Measurements from ENCODE around the gene LRP2.
"Not testable (repeated sequence)": the region's sequence is repeated elsewhere in the genome, so short reads cannot be mapped to it uniquely, and the experiment has no call there.

Gene LRP2

DNA sequence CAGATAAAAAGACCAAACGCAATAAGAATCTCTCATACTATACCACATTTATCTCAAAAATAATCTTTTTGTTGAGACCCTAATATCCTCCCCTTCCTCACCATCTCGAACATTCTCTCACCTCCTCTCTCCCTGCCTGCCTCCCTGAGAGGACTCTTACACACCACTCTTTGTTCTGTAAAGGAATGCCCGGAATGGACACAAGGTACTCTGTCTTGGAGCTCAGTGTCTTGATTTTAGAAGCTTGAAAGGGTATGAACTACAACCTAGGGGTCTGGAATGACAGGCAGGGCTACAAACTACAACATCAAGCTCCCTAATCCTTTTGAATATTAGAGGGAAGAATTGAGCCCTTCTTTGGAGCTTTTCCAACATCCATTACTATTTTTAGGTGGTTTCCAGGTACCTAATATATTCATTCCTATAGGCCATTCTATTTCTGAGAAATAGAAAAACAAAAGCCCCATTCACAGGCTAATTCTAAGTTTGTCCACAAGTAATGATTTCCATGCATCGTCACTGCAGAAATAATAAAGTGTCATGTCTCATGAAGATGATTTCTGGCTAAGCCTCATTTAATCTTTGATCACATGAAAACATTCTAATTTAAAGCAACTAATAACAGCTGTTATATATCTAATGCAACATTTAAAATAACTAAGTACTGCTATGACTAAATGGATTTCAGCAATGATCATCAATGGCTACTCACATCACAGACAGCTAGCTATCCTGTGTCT, 60.6 kb downstream of the LRP2 start:
- no peak for DNase-seq (ENCODE audit: low read depth in 3 of 3)

- DNase-seq (ENCODE audit: low read depth in 3 of 3): no peak
These were observed 61.5 kb downstream of the LRP2 start for GRCh38 chr2:169300636-169301530.

DNA sequence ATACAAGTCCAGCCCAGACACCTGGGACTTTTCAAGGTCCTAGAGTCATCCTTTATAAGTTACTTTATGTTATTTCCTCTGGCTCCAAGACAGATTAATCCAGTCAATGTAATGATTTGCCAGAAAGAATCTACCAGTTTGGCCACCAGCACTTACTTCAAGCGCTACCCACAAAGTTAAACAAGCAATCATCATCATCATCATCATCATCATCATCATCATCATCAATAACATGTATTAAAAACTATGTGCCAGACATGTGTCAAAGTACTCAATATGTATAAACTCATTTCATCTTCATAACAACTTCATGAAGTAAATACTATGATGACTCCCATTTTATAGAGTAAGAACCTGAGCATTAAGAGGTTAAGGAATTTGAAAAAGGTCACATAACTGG, 64.3 kb downstream of the LRP2 start:
- no peak for DNase-seq (ENCODE audit: low read depth in 3 of 3)

DNA sequence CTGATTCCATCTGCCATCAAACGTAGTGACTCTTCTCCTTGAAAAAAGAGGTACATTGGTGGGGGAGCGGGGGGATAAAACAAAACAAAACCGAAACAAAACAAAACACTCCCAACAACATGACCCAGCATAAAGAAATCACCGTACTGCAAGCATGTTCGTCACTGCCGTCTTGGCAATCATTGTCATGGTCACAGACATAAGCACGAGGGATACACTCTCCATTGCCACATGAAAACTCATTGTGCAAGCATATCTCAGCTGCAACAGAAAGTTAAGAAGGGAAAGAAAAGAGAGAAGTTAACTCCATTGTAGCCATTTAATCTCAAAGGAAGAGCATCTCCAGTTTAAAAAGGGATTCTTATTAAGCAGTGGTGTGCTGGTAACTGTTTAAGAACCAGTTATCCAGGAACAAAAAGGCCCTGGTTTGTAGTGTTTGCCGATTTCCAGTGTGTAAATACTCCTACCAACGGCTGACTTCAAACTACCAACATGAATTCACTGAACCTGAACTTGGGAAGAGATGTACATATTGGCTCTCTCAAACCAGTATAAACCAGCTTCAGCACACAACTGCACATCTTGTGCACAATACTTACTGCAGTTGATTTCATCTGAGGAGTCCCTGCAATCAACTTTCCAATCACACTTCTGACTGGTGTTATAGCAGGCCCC, 68.2 kb downstream of the LRP2 start:
- DNase-seq (ENCODE audit: low read depth in 3 of 3): no peak

GRCh38 chr2:169291517-169291916, 70.8 kb downstream of the LRP2 start:
- no peak for DNase-seq (ENCODE audit: low read depth in 3 of 3)

DNA sequence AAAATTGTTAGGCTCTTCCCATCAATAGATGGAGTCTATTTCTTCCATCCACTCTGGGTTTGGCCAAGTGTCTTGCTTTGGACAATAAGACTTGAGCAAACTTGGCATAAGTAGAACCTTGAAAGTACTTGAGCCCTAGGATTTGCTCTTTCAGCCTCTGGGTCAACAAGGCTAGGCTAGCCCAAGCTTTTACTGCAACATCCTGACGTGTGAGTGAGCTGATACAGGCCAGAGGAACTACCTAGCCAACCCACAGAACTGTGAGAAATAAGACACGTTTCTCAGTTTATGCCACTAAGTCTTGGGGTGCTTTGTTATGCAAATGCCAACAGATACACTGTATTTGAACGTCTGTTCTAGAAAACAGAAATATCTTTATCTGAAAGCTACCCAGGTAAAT, 71.9 kb downstream of the LRP2 start:
- DNase-seq (ENCODE audit: low read depth in 3 of 3): no peak

DNA sequence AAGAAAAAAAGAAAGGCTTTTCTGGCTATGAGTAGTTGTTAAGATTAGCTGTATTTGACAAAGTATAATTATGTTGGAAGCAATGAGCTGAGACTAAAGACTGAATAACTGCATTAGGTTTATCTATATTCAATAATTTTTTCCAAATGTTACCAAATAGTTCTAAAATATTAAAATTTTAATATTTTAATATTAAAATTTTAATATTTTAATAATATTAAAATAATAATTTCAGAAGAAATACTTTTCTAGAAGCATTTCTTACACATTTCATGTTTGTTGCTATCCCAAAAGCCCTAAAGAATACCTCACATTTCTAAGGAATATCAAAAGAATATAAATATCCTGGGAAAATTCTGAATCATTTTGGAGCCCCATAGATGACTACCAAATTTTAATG, 74.7 kb downstream of the LRP2 start:
- no peak for DNase-seq (ENCODE audit: low read depth in 3 of 3)

GRCh38 chr2:169286624-169287231, 75.6 kb downstream of the LRP2 start:
- no peak for DNase-seq (ENCODE audit: low read depth in 3 of 3)

DNA sequence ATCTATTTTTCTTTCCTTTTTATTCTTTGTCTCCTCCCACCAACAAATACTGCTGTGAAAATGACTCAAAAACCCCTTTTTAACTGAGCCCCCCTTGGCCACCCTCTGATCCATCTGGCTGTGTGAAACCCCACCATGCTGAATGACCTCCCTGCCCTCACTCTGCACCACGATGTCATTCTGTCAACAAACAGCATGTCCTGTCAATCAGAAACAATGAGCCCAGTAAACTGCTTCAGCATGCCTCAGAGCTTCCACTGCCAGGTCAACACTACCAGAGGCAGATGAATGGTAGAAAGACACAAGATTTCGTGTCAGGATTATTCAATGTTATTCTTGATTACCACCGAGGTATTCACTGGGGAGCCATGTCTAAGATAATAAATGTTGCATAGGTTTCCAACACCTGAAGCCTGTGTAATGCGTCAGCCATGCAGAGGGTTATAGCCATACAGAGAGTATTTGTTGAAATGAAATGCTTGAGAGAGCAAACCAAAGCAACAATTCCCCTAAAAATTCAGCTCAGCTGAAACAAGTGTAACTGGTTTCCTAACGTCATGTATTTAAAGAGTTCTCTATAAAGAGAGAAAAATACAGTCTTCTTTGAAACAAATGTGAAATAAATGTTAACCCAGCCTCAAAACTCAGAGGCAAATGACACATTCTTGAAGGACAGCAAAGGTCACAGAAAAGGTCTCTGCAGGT, 76.7 kb downstream of the LRP2 start:
- no peak for DNase-seq (ENCODE audit: low read depth in 3 of 3)

DNA sequence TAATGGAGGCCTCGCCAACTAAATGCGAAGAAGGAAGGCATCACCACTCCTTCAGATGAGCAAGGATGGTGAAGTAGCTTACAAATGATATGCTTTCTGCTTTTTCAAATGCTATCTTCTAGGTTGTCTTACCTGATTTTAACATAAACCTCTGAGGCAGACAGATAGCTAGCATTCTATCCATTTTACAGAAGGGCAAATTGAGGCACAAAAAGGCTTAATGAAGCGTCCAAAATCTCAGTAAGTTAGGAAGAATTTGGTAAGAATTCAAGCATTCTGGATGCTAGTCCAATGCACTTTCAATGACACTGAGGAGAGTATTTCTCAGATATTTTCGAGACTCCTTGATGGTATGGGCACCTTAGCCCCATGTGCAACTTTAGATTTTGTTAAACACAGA, 81.8 kb downstream of the LRP2 start:
- DNase-seq (ENCODE audit: low read depth in 3 of 3): no peak

- DNase-seq (ENCODE audit: low read depth in 3 of 3): no peak
These were observed 86.5 kb downstream of the LRP2 start for GRCh38 chr2:169275696-169276444.

DNA sequence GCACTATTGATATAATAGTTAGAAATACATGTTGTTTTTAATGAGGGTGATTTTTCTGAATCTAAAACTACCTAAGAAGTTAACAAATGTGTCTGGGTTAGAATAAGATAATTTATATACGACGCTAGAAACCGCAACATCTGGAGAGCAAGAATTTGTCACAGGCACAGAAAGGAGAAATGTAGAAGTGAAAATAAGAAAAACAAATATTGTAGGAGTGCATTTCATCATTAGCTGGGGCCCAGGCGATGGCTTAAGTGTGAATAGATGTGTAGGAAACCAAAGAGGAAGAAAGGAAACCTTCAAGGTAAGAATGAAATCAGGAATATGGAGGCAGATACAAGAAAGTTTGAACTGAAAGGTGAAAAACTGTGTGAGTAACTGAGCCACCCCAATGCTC, 90.3 kb downstream of the LRP2 start:
- no peak for DNase-seq (ENCODE audit: low read depth in 3 of 3)

DNA sequence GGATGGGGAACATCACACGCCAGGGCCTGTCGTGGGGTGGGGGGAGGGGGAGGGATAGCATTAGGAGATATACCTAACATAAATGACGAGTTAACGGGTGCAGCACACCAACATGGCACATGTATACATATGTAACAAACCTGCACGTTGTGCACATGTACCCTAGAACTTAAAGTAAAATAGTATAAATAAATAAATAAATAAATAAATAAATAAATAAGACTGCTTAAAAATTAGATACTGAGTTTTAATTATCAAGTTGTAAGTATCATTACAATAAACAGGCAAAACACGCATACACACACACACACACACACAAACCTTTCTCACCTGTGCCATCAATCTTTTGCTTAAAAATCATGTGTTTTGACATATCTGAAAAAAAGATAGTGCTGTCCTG, 91.8 kb downstream of the LRP2 start:
- not testable (repeated sequence) for DNase-seq (ENCODE audit: low read depth in 3 of 3)

GRCh38 chr2:169265591-169265990, 96.7 kb downstream of the LRP2 start:
- DNase-seq (ENCODE audit: low read depth in 3 of 3): no peak

GRCh38 chr2:169260846-169261642, 101.3 kb downstream of the LRP2 start:
- DNase-seq (ENCODE audit: low read depth in 3 of 3): no peak

DNA sequence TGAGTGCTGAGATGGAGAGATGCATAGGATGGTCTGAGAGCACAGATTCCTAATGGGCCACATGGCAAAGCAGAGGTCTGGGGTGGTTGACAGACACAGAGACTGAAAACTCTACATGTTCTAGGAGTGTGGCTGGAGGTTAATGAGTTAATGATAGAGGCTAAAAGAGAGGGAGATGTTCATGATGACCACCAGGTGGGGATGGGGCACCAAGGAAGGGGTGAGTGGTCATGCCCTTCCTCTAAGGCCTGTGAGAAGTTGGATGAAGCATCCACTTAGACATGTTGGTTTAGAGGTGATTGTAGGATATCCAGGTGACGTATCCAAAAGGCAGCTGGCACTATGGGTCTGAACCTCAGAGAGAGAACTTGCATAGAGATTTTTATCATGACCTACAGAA, 102.1 kb downstream of the LRP2 start:
- DNase-seq (ENCODE audit: low read depth in 3 of 3): no peak

DNA sequence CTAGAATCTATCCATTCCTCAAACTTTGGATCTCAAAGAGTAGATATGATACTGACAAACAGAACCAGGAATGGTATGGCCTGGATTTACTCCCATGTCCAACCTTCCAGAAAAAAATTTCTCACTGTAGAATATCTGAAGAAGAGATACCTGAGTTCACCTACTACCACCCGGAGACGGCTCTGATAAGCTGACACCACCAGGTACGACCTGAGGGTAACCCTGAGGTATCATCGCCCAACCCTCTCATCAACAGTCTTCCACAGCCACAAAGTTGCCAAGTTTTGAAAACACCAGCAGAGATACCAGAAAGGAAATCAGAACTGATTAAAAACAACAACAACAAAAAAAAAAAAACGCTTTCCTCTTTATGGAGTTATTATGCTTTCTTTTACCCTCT, 102.9 kb downstream of the LRP2 start:
- DNase-seq (ENCODE audit: low read depth in 3 of 3): no peak

GRCh38 chr2:169258045-169258601, 104.2 kb downstream of the LRP2 start:
- DNase-seq (ENCODE audit: low read depth in 3 of 3): no peak

DNA sequence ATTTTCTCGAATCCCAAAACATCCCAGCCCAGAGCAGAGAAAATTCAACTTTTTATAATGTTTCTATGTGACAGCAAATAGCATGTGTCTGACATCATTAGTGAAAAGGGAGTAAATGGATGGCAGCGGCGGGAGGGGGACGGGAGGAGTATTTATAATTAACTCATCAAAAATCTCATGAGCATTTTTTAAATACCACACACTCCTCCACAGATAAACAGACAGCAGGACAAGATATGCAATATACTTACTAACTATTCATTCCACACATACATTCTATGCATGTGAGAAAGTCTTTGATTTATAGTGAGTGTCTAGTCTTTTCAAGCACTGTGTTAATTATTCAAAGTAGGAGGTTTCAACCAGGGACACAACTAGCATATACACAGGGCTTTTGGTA, 107.6 kb downstream of the LRP2 start:
- DNase-seq (ENCODE audit: low read depth in 3 of 3): no peak

DNA sequence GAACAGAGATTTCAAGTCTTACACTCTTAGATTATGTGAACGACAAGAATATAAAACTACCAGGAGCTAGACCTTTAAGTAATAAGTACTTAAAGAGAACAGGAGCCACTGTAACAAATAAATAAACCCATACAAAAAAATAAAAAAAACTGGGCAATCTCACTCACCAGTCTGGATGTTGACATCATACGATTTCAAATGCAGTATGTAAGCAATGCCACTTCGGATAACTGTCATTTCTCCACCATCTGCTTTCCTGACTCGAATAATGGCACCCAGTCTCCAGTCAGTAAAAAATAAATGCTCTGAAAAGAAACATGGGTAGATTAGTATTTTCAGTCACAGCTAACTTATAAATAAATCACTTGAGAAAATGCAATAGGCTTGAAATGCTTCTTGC, 115.1 kb downstream of the LRP2 start:
- DNase-seq (ENCODE audit: low read depth in 3 of 3): no peak
